Glomerular endothelial cell (primary cell): ENCODE measurements around the gene DCTPP1. TPM values are rescaled to one million over a fixed set of nuclear protein-coding genes. Genes with fewer than 3 reads are reported as not detected.
"Not testable (repeated sequence)": the region's sequence is repeated elsewhere in the genome, so short reads cannot be mapped to it uniquely, and the experiment has no call there.

Source experiments
- DNase-seq: peaks from one replicate; pipeline ENCODE4 v3.0.0-alpha.2; 2011; ENCODE audit warnings: low read depth, low spot score; ENCODE audit errors: extremely low read depth
- total RNA-seq: library from RNA; depleted of rRNA; stranded (reverse); fragments of >200 nt; gene quantifications from 2 replicates; pipeline ENCODE4 v1.2.3, GENCODE V29; 2015

Gene DCTPP1
- total RNA-seq, 1 donor from 2014 or later, result 43.8 TPM

DNA sequence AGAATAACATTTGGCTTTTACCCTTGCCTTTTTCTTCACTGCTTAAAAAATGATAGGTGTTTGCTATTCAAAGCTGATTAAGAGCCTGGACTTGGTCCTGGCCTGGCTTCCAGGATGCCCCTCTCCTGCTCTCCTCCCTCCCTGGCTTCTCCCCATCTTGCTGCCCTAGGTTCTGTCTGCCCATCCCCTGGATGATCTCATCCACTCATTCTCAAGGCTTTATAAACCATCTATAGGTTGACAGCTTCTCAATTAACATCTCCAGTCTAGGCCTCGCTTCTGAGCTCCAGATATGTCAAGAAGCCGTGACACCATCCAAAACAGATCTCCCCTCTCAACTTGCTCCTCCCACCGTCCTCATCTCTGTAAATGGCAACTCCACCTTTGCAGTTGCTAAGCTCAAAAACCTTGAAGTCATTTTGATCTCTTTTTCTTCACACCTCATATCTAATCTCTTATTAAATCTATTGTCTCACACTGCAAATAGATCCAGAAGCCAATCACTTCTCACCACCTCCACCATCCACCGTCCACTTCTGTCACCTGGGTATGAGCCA, 13.7 kb downstream of the DCTPP1 start:
- no peak for DNase-seq

DNA sequence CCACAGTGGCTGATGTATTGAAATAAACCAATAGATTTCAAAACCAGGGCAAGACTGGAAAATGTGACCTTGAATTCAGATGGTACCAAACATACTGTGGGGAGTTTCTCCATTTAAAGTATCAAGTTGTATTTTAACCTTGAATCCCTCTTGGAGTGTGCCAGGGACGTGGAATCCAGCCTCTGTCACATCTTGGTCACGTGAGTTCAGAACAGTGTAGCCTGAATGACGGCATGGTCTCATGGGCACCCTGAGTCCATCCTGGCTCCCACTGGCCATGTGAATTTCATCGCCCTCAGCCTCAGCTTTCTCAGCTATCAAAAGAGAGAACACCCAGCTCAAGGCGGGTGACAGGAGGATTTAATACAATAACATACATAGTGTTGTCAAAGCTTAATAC, 15.7 kb downstream of the DCTPP1 start:
- DNase-seq, result no peak

DNA sequence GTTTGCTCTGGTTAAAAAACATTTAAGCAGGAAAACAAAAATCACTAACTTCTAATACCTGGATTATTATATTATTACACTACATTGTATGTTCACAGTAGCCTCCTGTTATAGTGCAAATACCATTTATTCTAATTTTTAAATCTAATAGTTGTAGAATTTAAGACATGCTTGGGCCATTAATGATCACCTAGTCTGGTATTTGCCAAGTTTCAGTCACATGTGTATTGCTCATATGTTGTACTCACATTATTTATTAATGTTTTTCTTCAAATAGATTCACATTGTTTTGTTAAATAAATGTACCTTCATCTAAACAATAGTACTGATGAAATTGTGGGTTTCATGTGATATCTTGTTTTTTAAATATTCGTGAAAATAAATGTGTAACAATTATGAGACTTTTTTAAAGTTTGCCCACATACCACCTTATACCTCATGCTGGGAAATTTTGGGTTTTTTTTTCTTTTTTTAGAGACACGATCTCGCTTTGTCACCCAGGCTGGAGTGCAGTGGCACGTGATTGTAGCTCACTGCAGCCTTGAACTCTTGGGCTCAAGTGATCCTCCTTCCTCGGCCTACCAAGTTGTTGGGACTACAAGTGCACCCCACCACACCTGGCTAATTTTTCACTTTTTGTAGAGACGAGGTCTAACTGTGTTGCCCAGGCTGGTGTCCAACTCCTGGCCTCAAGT, 16.6 kb downstream of the DCTPP1 start:
- DNase-seq, result no peak

DNA sequence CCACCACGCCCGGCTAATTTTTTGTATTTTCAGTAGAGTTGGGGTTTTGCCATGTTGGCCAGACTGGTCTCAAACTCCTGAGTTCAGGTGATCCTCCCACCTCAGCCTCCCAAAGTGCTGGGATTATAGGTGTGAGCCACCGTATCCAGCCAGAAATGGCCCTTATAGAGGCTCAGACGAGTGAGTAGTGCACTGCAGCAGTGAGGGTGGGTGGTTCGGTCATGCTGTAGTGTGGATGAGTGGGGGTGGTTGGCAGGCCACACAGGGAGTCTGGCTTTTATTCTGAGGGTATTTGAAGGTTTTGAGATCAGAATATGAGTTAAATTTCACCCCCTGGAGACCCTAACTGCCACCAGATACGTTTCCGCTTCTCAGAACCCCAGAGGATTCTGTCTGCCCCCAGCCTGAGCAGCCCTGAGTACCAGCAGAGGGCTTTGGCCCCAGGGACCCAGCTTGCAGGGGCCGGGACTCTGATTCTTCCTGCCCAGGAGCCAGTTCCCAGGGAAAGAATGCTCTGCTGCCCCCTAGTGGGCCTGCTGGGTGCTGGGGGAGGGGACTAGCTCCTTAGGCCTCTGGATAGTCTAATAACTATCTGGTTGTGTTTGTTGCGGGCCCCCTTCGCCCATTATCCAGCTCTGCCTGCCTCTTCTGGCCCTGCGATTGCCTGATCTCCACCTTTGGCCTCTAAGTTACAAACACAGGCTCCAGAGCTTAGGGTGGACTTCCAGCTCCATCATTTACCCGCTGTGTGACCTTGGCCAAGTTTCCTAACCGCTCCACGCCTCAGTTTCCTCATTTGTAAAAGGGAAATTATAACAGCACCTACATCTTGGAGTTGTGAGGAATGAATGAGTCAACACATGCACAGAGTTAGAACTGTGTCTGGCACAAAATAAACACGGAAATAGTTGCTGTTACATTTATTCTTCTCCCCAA, 20.4 kb downstream of the DCTPP1 start:
- no peak for DNase-seq

DNA sequence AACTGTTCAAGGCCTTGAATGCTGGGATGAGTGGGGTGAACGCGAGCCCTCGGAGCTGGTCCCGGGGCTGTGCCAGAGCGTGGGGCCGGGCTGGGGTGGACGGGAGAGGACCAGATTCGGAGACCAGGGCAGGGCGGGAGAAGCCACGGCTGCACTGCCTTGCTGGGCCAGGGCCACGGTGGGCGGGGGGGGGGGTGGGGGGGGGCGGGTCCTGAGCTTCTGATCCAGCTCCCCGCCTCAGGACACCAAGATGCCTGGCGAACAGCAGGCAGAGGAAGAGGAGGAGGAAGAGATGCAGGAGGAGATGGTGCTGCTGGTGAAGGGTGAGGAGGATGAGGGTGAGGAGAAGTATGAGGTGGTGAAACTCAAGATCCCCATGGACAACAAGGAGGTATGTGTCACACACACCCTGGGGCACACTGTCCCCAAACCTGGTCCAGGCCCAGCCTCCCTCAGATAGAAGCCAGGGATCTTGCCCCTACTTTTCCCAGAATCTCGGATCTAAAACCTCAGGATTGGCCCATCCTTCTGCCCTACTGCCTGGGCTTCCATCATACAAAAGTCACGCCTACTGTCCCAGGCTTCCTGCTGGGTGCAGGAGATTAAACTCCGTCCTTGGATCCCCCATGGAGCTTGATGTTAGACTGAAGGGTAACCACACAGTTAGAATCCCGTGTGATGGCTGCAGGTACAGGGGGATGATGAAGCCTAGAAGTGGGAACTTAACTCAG, 21.9 kb downstream of the DCTPP1 start:
- DNase-seq, result no peak

DNA sequence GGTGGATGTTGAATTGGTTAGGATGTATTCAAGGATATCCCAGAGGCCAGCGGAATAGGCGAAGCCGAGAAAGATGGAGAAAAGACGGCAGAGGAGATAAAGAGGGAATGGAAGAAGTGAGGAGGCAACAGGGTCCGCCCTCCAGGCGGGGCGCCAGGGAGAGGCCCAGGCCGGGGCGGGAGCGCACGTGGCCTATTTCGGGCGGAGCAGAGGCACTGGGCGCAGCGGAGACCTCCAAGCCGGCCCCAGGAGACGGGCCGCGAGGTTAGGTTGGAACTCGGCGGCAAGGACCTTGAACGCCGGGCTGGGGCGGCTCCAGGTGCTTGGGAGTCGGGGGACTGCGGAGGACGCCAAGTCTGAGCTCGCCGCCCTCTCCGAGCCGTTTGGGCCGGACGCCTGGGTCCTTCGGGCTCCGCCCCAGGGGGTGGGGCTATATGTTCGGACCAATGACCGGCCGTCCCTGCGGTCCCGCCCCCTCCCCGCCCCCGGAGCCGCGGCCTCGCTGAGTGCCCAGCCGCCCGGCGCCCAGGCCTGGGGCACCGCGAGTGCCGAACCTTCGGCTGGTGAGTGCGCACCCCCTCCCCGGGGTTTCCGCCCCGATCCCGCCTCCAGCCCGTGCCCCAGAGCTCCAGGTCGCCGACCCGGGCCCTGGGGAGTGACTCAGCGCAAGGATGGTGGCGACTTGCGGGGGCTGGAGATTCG, 22.6 kb downstream of the DCTPP1 start, which contains the start of gene ZNF771:
Gene ZNF771, plus strand, starts transcription at position 505 of the 702 bp plus-strand sequence. CDS start 448 bp downstream, outside the sequence.
- no peak for DNase-seq

DNA sequence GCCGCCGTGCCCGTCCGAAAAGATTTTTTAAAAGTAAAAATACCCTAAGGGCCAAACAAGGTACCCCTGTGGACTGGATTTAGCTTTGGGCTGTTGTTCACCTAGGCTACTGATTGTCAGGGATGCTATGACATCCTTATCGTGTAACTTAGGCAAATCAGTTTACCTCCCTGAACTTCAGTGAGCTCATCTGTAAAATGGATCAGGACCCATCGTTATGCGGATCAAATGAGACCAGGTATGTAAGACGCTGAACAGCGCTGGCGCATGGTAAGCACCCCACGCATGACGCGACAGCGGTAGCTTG, 23.1 kb downstream of the DCTPP1 start:
- no peak for DNase-seq

DNA sequence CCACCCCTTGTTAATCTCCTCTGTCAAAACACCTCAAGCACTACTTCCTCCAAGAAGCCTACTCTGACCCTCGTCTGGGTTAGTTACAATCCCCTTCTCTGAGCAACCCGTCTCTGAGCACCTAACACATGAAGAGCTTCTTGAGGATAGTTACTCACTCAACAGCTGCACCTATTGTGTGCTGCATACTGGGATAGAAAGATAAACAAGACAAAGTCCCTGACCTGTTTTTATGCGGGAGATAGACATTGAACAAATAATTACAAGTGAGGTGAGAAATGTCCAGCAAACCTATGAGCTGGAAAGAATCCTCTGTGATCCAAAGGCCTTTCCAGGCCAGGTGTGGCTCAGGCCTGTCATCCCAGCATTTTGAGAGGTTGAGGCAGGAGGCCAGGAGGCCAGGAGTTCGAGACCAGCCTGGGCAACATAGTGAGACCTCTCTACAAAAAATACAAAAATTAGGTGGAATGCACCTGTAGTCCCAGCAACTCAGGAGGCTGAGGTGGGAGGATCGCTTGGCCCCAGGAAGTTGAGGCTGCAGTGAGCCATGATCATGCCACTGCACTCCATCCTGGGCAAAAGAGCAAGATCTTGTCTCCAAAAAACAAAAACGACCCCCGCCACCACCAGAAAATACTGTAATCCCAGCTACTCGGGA, 27.9 kb downstream of the DCTPP1 start:
- no peak for DNase-seq

DNA sequence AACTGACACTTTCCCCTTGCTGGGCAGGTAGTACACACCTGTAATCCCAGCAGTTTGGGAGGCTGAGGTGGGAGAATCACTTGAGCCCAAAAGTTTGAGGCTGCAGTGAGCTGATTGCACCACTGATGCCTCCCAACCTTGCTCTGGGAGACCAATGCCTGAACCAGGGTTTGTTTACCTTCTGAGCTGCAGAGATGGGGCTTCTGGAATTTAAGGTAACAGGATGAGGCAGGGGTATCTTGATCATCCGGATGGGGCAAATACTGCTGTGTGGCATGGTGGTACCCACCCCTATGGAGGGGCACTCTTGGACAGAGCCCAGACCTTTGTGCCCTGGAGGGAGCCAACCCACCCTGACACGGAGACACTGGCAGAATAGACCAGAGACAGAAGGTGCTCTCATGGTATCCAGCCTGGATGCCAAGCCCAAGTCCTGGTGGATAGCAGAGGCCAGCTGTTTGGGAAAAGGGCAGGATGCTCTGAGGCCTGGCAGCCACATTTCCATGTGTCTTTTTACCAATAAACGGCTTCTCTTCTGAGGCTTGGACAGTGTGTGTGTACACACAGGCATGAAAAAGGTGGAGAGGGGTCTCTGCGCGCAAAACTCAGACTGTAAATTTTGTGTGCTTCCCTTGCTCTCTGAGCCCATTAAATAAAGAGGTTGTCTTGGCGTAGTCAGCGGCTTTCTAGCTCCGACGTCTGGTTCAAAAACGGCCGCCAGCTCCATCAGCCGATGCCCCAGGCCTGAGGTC, 30.2 kb downstream of the DCTPP1 start:
- DNase-seq, result no peak

DNA sequence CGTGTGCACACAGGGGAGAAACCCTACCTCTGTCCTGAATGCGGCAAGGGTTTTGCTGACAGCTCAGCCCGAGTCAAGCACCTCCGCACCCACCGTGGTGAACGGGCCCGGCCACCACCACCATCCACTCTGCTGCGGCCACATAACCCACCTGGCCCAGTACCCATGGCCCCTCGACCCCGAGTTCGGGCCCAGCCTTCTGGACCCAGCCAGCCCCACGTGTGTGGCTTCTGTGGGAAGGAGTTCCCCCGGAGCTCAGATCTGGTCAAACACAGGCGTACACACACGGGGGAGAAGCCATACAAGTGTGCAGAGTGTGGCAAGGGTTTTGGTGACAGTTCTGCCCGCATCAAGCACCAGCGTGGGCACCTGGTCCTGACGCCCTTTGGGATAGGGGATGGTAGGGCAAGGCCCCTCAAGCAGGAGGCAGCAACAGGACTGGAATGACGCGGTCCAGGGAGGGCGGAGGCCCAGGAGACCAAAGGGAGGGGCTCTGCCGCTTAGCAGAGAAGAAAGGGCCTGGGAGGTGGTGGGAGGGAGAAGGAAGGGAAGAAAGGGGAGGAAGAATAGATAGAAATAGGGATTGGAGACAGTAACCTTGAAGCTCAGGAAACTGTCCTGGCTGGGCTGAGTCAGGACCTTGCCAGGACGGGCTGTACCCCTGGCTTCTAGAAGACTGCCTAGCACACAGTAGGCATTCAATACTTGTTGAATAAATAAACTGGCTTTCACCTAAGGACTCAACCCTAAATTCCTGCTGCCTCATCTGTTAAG, 31.0 kb downstream of the DCTPP1 start:
- no peak for DNase-seq

DNA sequence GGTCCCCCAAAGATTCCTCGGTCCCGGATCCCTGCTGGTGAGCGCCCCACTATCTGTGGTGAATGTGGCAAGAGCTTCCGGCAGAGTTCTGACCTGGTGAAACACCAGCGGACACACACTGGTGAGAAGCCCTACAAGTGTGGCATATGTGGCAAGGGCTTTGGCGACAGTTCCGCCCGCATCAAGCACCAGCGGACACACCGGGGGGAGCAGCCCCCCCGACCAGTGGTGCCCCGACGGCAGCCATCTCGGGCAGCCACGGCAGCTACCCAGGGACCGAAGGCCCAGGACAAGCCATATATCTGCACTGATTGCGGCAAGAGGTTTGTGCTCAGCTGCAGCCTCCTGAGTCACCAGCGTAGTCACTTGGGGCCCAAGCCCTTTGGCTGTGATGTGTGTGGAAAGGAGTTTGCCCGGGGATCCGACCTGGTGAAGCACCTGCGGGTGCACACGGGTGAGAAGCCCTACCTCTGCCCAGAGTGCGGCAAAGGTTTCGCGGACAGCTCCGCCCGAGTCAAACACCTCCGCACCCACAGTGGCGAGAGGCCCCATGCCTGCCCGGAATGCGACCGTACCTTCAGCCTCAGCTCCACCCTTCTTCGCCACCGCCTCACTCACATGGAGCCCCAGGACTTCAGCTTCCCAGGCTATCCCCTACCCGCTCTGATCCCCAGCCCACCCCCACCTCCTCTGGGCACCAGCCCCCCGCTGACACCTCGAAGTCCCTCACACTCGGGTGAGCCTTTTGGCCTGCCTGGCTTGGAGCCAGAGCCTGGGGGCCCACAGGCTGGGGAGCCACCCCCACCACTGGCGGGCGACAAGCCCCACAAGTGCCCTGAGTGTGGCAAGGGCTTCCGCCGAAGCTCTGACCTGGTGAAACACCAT, 31.8 kb downstream of the DCTPP1 start:
- no peak for DNase-seq

DNA sequence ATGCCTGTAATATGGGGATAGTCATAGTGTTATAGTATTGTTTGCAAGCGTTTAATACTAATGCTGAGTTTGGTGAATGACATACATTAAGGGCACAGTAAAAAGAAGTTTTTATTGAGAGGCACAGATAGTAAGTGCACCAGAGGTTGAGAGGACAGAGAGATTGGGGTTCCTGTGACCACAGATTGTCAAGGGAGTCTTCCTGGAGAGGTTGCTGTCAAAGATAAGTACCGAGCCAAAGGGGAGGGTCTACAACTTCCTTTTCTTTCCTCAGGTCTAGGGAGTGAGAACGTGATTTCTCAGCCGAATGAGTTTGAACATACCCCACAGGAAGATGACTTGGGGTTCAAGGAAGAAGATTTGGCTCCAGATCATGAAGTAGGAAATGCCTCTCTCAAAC, 32.8 kb downstream of the DCTPP1 start:
- no peak for DNase-seq

DNA sequence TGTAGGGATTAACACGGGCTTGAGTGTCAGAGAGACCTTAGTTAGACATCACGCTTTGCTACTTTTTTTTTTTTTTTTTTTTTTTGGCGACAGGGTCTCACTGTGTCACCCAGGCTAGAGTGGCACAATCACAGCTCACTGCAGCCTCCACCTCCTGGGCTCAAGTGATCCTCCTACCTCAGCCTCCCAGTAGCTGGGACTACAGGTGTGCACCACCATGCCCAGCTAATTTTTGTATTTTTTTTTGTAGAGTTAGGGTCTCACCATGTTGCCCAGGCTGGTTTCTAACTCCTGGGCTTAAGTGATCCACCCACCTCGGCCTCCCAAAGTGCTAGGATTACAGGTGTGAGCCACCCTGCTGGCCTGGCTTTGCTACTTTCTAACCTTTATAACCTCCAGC, 33.2 kb downstream of the DCTPP1 start:
- not testable (repeated sequence) for DNase-seq

DNA sequence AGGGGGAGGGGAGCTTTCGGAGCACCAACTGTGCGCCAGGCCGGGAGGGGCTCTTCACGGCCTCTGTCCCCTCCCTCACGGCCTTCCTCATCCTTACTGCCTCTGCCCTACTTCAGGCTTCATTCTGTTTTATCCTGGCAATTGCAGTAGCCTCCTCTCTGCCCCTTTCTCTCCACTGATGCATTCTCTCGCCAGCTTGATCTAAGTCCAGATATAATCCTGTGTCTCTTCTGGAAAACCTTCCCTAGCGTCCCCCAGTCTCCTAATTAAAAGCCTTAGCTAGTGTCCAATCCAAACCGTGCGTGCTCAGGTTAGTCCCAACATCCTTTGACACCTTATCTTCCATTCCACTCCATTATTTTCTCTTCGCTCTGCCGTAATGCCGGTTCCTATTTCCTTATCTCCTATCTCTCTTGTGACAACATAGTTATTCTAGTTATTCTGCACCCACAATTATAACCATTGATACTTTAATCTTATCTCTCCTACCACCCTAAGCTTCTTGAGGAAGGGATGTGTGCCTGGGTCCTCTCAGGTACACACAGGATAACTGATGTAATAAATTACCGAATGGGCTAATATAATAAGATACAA, 33.7 kb downstream of the DCTPP1 start:
- DNase-seq, result no peak

DNA sequence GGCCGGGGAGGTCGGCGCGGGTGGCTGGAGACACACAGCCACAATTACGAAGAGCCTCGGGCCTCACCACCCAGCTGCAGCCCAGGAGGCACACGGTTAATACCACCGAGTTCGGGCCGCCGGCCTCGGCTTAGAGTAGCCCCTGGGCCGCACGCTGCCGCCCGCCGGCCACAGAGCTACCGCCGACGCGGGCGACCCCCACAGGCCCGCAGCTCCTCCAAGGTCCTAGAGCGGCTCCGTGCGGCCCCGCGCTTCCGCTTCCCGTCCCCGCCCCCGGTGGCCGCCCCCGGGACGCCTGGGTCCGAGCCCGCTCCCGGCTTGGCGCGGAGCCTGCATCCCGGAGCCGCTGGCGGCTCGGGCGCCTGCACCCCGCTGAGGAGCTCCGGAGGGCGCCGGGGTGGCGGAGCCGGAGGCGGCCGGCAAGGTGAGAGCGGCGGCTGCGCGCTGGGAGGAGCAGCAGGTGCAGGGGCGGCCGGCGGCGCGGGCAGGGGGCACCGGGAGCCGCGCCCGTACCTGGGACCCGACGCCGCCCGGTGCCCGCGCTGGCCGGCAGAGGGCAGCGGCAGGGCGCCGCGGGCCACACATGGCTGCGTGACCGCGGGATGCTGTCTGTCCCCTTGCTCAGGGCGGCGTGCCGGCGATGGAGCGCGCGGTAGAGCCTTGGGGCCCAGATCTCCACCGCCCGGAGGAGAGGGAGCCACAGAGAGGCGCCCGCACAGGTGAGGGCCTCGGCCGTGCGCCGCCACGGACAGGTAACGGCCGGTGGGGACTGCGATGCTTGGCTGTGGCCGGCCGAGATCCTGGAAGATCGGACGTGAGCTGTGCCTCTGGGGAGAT, 34.5 kb downstream of the DCTPP1 start, which contains the start of gene ZNF48:
Gene ZNF48, plus strand, starts transcription at position 266 of the 837 bp plus-strand sequence. Its CDS starts 375 bp downstream, at position 641.
- no peak for DNase-seq

DNA sequence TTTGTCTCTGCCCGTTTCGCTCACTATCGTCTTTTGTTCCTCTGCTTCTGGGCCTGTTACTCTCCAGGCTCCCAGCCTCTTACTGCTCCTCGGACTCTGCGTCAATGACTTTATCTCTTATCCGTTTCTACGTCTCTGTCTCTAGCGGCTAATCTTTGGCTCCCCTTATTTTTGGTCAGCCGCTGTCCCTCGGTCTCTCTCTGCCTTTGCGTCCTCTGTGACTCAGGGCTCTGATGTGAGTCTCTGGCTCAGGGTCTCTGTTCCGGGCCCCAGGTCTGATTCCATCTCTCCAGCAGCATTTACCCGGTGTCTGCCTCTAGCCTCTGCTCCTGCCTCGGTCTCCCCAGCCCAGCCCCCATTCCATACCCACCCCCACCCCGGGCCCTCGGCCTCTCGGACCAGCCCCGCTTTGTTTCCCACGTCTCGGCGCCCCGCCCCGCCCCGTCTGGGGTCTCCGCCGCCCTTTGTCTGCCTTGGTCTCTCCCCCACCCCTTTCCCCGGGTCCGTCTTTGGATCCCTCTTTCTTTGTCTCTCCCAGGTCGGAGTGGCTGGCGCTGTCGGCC, 35.2 kb downstream of the DCTPP1 start:
- no peak for DNase-seq
